Measurements from ENCODE around the gene ATP1B2. TPM values are rescaled to one million over a fixed set of nuclear protein-coding genes. Genes with fewer than 3 reads are reported as not detected.
"Not testable (repeated sequence)": the region's sequence is repeated elsewhere in the genome, so short reads cannot be mapped to it uniquely, and the experiment has no call there.

Gene ATP1B2
- 3.8 TPM for total RNA-seq
- long read RNA-seq, partial matches to known transcripts, result 0 of 1 reads
- long read RNA-seq, other reads (novel, unspliced or antisense), result 0 of 1 reads

- intact Hi-C loops (cut with DNase I), result loop anchor here (5.0 kb wide), 1 partner anchor 37 kb away; the partner anchor contains the start of genes TP53 and WRAP53
- ATAC-seq, result peak; percentile 87
- peak; percentile 90 for DNase-seq (ENCODE audit: missing footprints)
Measured at GRCh38 chr17:7650509-7651096, at the start of gene ATP1B2. ATP1B2 (plus strand) TSS chr17:7650926; CDS start chr17:7651519, 593 bp downstream.

GRCh38 chr17:7606280-7606679 is 44.4 kb upstream of the ATP1B2 start:
- DNase-seq (ENCODE audit: missing footprints), result no peak
- intact Hi-C loops (cut with DNase I), result no loop called here
- peak; percentile 96 for ATAC-seq

GRCh38 chr17:7610641-7611040 is 40.1 kb upstream of the ATP1B2 start:
- intact Hi-C loops (cut with DNase I), result no loop called here
- ATAC-seq, result no peak
- no peak for DNase-seq (ENCODE audit: missing footprints)

- ATAC-seq, result no peak
- intact Hi-C loops (cut with DNase I), result no loop called here
- DNase-seq (ENCODE audit: missing footprints), result no peak
Measured at GRCh38 chr17:7611635-7612293, 39.0 kb upstream of the ATP1B2 start.

- ATAC-seq, result no peak
- no peak for DNase-seq (ENCODE audit: missing footprints)
- intact Hi-C loops (cut with DNase I), result no loop called here
Measured at GRCh38 chr17:7612294-7612640, 38.5 kb upstream of the ATP1B2 start.

GRCh38 chr17:7613769-7614424 is 36.8 kb upstream of the ATP1B2 start:
- ATAC-seq (no peak), DNase-seq (ENCODE audit: missing footprints) (no peak)
- intact Hi-C loops (cut with DNase I), result no loop called here

GRCh38 chr17:7614425-7615264 is 36.1 kb upstream of the ATP1B2 start, which contains the start of gene FXR2:
FXR2 (minus strand) TSS chr17:7614897; CDS start chr17:7614532, 365 bp downstream.
- ATAC-seq (peak; percentile 99), DNase-seq (ENCODE audit: missing footprints) (peak; percentile 100)
- intact Hi-C loops (cut with DNase I), result loop anchor here (1.0 kb wide), 1 partner anchor 74 kb away; the partner anchor contains the start of gene WRAP53

- no peak for DNase-seq (ENCODE audit: missing footprints)
- intact Hi-C loops (cut with DNase I), result loop anchor here (1.0 kb wide), 1 partner anchor 73 kb away; the partner anchor contains the start of gene WRAP53
- no peak for ATAC-seq
Measured at GRCh38 chr17:7615265-7615747, 35.4 kb upstream of the ATP1B2 start.

- intact Hi-C loops (cut with DNase I), result no loop called here
- ATAC-seq (no peak), DNase-seq (ENCODE audit: missing footprints) (no peak)
Measured at GRCh38 chr17:7618608-7619007, 32.1 kb upstream of the ATP1B2 start.

- no peak for DNase-seq (ENCODE audit: missing footprints)
- no peak for ATAC-seq
- intact Hi-C loops (cut with DNase I), result no loop called here
Measured at GRCh38 chr17:7620835-7621234, 29.9 kb upstream of the ATP1B2 start.

- intact Hi-C loops (cut with DNase I), result no loop called here
- no peak for ATAC-seq
Measured at GRCh38 chr17:7623661-7624060, 27.1 kb upstream of the ATP1B2 start.

GRCh38 chr17:7625749-7626148 is 25.0 kb upstream of the ATP1B2 start:
- DNase-seq (ENCODE audit: missing footprints); intact Hi-C loops (cut with DNase I); ATAC-seq: not testable (repeated sequence)

More at GRCh38 chr17:7623661-7624060, 27.1 kb upstream of the ATP1B2 start:
- no peak for DNase-seq (ENCODE audit: missing footprints)

- ATAC-seq (no peak), DNase-seq (ENCODE audit: missing footprints) (no peak)
- intact Hi-C loops (cut with DNase I), result no loop called here
Measured at GRCh38 chr17:7626307-7626706, 24.4 kb upstream of the ATP1B2 start.

- no peak for ATAC-seq
- DNase-seq (ENCODE audit: missing footprints), result no peak
Measured at GRCh38 chr17:7626956-7627249, 23.8 kb upstream of the ATP1B2 start.

GRCh38 chr17:7627250-7628121 is 23.2 kb upstream of the ATP1B2 start, which contains the start of gene SAT2:
SAT2 (minus strand) TSS chr17:7627821; CDS start chr17:7627635, 186 bp downstream.
- peak; percentile 98 for ATAC-seq
- intact Hi-C loops (cut with DNase I), result no loop called here
- DNase-seq (ENCODE audit: missing footprints), result peak; percentile 96

More at GRCh38 chr17:7626956-7627249, 23.8 kb upstream of the ATP1B2 start:
- intact Hi-C loops (cut with DNase I), result no loop called here

- no peak for ATAC-seq
- DNase-seq (ENCODE audit: missing footprints), result no peak
- intact Hi-C loops (cut with DNase I), result no loop called here
Measured at GRCh38 chr17:7629939-7630571, 20.7 kb upstream of the ATP1B2 start, which contains the start of gene SHBG. SHBG (plus strand) TSS chr17:7630135; CDS start chr17:7630173, 38 bp downstream.

All from Right ventricle myocardium inferior (tissue), 1 donor.